KMS-11 (cell line): ENCODE data around the gene NCS1.

Source experiments
- H2AFZ ChIP-seq: fragments of 200-600 bp; sonication (generic); 2 replicates; pipeline ENCODE4 v1.6.1; 2016; ENCODE audit warnings: antibody characterized with exemption, mixed run types, low read depth
- H3K27ac ChIP-seq: fragments of 200-600 bp; sonication (generic); 2 replicates; pipeline ENCODE4 v1.6.1; 2016; ENCODE audit warnings: mild to moderate bottlenecking, mixed run types
- H3K27me3 ChIP-seq: fragments of 200-600 bp; sonication (generic); 2 replicates; pipeline ENCODE4 v1.6.1; 2017; ENCODE audit warnings: mild to moderate bottlenecking, low read depth, mixed run types, moderate library complexity; ENCODE audit not compliant: insufficient read depth
- H3K36me3 ChIP-seq: fragments of 200-600 bp; sonication (generic); 2 replicates; pipeline ENCODE4 v1.6.1; 2017; ENCODE audit warnings: mild to moderate bottlenecking, mixed run types; ENCODE audit not compliant: insufficient read depth
- H3K4me1 ChIP-seq: fragments of 200-600 bp; sonication (generic); 2 replicates; pipeline ENCODE4 v1.6.1; 2016; ENCODE audit warnings: mild to moderate bottlenecking, low read depth, mixed run types; ENCODE audit not compliant: poor library complexity, severe bottlenecking
- H3K4me2 ChIP-seq: fragments of 200-600 bp; sonication (generic); 2 replicates; pipeline ENCODE4 v1.7.0; 2016; ENCODE audit warnings: mild to moderate bottlenecking, mixed run types
- H3K4me3 ChIP-seq: fragments of 200-600 bp; sonication (generic); IDR thresholded peaks from 2 replicates; pipeline ENCODE4 v1.6.1; 2017; ENCODE audit warnings: low read depth, low read length, mixed read lengths; ENCODE audit not compliant: insufficient read depth
- H3K79me2 ChIP-seq: fragments of 200-600 bp; sonication (generic); 2 replicates; pipeline ENCODE4 v1.6.1; 2016; ENCODE audit warnings: low read depth, mixed run types; ENCODE audit not compliant: insufficient read depth
- H3K9ac ChIP-seq: fragments of 200-600 bp; sonication (generic); 2 replicates; pipeline ENCODE4 v1.6.1; 2016; ENCODE audit warnings: mild to moderate bottlenecking, mixed run types
- H4K20me1 ChIP-seq: fragments of 200-600 bp; sonication (generic); 2 replicates; pipeline ENCODE4 v1.6.1; 2016; ENCODE audit warnings: mild to moderate bottlenecking, mixed run types; ENCODE audit not compliant: insufficient read depth
- TF ChIP-seq, protein P1 (sequence below): fragments of 200-600 bp; sonication (generic); conservative IDR thresholded peaks from 2 replicates; pipeline ENCODE4 v1.6.1; 2017; ENCODE audit warnings: low read depth, mild to moderate bottlenecking, antibody characterized with exemption, low read length, moderate library complexity, mixed read lengths

The NCS1 gene

DNA sequence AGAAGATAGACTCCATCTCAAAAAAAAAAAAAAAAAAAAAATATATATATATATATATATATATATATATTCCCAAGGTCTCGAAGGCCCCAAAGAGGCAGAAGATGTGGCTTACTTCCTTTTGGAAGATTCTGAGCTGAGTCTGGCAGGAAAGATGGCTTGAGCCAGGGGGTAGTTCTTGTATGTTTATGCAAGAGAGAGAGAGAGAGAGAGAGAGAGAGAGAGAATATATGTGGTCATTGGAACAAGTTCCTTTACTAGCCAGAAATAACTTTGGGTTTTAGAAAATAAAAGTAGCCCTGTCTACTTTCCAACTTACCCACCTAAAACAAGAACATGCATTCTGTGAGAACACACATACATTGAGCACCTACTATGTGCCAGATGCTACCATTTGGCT lies 17.6 kb downstream of the NCS1 start:
- Histone ChIP-seq H3K79me2 (no peaks in the 10 kb centered on the region), H2AFZ (no peak overlapping the region), H3K4me1 (no peaks in the 10 kb centered on the region), H3K36me3 (no peaks in the 10 kb centered on the region), H4K20me1 (no peaks in the 10 kb centered on the region), H3K4me3 (no peak overlapping the region), H3K4me2 (no peak overlapping the region), H3K9ac (no peak overlapping the region), H3K27ac (no peak overlapping the region), H3K27me3 (no peaks in the 10 kb centered on the region)
- TF ChIP-seq, protein P1, sequence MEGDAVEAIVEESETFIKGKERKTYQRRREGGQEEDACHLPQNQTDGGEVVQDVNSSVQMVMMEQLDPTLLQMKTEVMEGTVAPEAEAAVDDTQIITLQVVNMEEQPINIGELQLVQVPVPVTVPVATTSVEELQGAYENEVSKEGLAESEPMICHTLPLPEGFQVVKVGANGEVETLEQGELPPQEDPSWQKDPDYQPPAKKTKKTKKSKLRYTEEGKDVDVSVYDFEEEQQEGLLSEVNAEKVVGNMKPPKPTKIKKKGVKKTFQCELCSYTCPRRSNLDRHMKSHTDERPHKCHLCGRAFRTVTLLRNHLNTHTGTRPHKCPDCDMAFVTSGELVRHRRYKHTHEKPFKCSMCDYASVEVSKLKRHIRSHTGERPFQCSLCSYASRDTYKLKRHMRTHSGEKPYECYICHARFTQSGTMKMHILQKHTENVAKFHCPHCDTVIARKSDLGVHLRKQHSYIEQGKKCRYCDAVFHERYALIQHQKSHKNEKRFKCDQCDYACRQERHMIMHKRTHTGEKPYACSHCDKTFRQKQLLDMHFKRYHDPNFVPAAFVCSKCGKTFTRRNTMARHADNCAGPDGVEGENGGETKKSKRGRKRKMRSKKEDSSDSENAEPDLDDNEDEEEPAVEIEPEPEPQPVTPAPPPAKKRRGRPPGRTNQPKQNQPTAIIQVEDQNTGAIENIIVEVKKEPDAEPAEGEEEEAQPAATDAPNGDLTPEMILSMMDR = no peak

DNA sequence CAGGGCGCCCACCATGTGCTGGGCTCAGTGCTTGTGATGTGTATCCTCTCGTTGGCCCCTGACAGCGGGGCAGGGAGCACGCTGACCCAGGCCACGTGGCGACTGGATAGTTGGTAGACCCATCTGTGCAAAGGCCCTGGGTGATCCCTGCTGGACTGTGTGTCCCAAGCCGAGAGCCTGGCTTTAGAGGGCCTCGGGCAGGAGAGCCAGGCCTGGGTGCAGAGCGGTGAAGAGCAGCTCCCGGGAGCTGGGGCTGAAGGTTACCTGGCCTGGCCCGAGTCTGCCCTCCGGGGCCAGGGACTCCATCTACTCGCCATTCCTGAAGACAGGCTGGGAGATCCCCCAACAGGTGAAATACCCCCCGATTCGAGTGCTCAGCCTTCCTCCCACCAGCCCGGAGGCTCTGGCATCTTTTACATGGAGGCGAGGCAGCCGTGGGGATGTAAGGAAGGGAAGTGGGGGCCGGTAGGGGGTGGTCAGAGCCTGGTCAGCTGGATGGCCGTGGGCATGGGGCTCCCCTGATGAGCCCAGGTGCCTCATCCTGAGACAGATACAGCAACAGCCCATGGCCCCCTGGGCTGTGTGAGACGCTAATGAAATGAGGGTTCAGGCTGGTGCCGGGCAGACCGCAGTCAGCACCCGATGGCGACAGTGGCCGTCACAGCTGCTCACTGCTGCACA lies 19.0 kb downstream of the NCS1 start:
- Histone ChIP-seq H3K27ac (no peak overlapping the region), H2AFZ (no peak overlapping the region), H3K9ac (no peak overlapping the region), H3K27me3 (no peaks in the 10 kb centered on the region), H3K4me2 (no peak overlapping the region), H3K36me3 (no peaks in the 10 kb centered on the region), H3K4me3 (no peak overlapping the region), H3K79me2 (no peaks in the 10 kb centered on the region), H3K4me1 (no peaks in the 10 kb centered on the region), H4K20me1 (no peaks in the 10 kb centered on the region)
- TF ChIP-seq, protein P1 = no peak

DNA sequence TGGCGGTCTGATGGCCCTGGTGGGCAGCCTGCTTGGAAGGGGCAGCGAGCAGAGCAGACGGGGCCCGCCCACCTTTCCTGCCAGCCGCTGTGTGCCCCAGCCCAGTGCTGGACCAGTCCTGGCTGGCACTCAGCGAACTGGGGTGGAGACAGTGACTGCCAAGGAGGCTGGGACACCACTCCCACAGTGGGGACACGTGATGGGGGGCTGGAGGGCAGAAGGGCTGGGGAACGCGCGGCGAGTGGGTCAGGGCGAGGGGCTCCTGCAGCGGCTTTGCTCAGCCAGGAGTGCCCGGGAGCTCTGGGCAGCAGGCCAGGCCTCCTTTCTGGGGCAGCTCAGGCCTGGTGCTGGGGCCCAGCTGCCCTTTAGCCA lies 19.5 kb downstream of the NCS1 start:
- TF ChIP-seq, protein P1 = no peak
- Histone ChIP-seq H3K9ac (no peak overlapping the region), H3K4me2 (no peak overlapping the region)

DNA sequence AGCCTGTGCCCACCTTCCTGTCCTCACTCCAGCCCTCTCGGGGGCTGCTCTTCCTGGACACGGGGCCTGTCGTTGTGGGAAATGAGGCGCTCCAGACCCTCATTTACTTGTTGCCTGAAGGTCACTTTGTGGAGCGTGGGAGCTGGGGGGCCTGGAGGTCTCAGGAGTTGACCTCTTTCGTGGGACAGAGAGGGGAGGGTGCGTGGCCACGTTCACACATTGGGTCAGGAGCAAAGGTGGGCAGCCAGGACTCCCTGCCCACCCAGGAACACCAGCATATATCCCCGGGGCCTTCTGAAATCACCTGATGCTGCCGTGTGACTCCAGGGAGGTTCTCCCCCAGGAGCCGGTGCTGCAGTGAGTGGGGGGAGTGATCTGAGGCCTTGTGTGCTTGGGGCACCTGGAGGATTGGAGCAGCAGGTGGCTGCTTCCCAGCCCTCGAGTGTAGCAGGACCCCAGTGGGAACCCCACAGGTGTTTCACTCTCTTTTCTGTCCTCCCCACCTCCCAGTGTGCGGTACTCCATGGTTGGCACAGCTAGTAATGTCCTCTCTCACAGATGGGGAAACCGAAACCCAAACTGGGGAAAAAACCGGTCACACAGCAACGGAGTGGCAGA lies 20.3 kb downstream of the NCS1 start:
- H3K9ac ChIP-seq = no peak overlapping the region
- H3K27me3 ChIP-seq = no peaks in the 10 kb centered on the region
- no peak overlapping the region for H2AFZ ChIP-seq
- H3K27ac ChIP-seq = no peak overlapping the region
- H3K79me2 ChIP-seq = no peaks in the 10 kb centered on the region
- TF ChIP-seq, protein P1 = no peak
- H3K4me3 ChIP-seq = no peak overlapping the region
- no peak overlapping the region for H3K4me2 ChIP-seq
- H3K36me3 ChIP-seq = no peaks in the 10 kb centered on the region
- no peaks in the 10 kb centered on the region for H4K20me1 ChIP-seq
- no peaks in the 10 kb centered on the region for H3K4me1 ChIP-seq

More for the DNA sequence above, 19.5 kb downstream of the NCS1 start:
- H3K36me3 ChIP-seq = no peaks in the 10 kb centered on the region
- H3K79me2 ChIP-seq = no peaks in the 10 kb centered on the region
- no peaks in the 10 kb centered on the region for H3K4me1 ChIP-seq
- H3K27me3 ChIP-seq = no peaks in the 10 kb centered on the region
- H3K4me3 ChIP-seq = no peak overlapping the region
- no peak overlapping the region for H3K27ac ChIP-seq
- no peak overlapping the region for H2AFZ ChIP-seq
- H4K20me1 ChIP-seq = no peaks in the 10 kb centered on the region
